HG03354 (cell line): ENCODE results near the gene CD83.

Experiments used
- ATAC-seq: cut with Tn5 transposase; IDR thresholded peaks from one replicate; pipeline ENCODE4 v1.9.1; 2021; ENCODE audit warnings: mild to moderate bottlenecking; ENCODE audit not compliant: unreplicated experiment, poor library complexity, severe bottlenecking

The CD83 gene

GRCh38 chr6:14120546-14120945 is 3.0 kb downstream of the CD83 start:
- no peak for ATAC-seq

GRCh38 chr6:14121936-14122344 is 4.4 kb downstream of the CD83 start:
- ATAC-seq: peak; percentile 64

GRCh38 chr6:14123386-14124111 is 6.0 kb downstream of the CD83 start:
- no peak for ATAC-seq

GRCh38 chr6:14125346-14125745 is 7.8 kb downstream of the CD83 start:
- ATAC-seq: no peak

GRCh38 chr6:14126191-14126590 is 8.6 kb downstream of the CD83 start:
- ATAC-seq: no peak

- no peak for ATAC-seq
These were observed 10.0 kb downstream of the CD83 start for GRCh38 chr6:14127611-14128010.

GRCh38 chr6:14128012-14128411 is 10.4 kb downstream of the CD83 start:
- no peak for ATAC-seq

- no peak for ATAC-seq
These were observed 11.2 kb downstream of the CD83 start for GRCh38 chr6:14128746-14129145.

- ATAC-seq: no peak
These were observed 12.0 kb downstream of the CD83 start for GRCh38 chr6:14129575-14129974.

- no peak for ATAC-seq
These were observed 13.0 kb downstream of the CD83 start for GRCh38 chr6:14130435-14131075.

GRCh38 chr6:14131579-14131978 is 14.0 kb downstream of the CD83 start:
- no peak for ATAC-seq

- no peak for ATAC-seq
These were observed 14.8 kb downstream of the CD83 start for GRCh38 chr6:14132244-14132920.

GRCh38 chr6:14132921-14133275 is 15.3 kb downstream of the CD83 start:
- ATAC-seq: no peak

- peak; percentile 44 for ATAC-seq
These were observed 16.8 kb downstream of the CD83 start for GRCh38 chr6:14134211-14134910.

- no peak for ATAC-seq
These were observed 18.4 kb downstream of the CD83 start for GRCh38 chr6:14135893-14136539.

- ATAC-seq: no peak
These were observed 21.2 kb downstream of the CD83 start for GRCh38 chr6:14138701-14139215.

GRCh38 chr6:14141351-14142062 is 23.9 kb downstream of the CD83 start:
- ATAC-seq: no peak

GRCh38 chr6:14142063-14142450 is 24.5 kb downstream of the CD83 start:
- no peak for ATAC-seq

- no peak for ATAC-seq
These were observed 25.1 kb downstream of the CD83 start for GRCh38 chr6:14142511-14143223.
